DOHH2 (cell line): ENCODE data around the gene CHAC2.

ENCODE experiments used
- H3F3A ChIP-seq: fragments of 200-600 bp; sonication (generic), shearing (Covaris generic); 2 replicates; pipeline ENCODE4 v1.6.0; 2016; ENCODE audit warnings: antibody characterized with exemption, mild to moderate bottlenecking; ENCODE audit not compliant: control insufficient read depth, insufficient read depth
- H3K27ac ChIP-seq: fragments of 200-600 bp; sonication (generic); 2 replicates; pipeline ENCODE4 v1.5.1; 2014; ENCODE audit warnings: low read depth, mild to moderate bottlenecking, low read length, moderate library complexity
- H3K27me3 ChIP-seq: fragments of 200-600 bp; sonication (generic); 2 replicates; pipeline ENCODE4 v1.6.1; 2014; ENCODE audit warnings: mild to moderate bottlenecking, low read length, mixed read lengths; ENCODE audit not compliant: control insufficient read depth
- H3K36me3 ChIP-seq: fragments of 200-600 bp; sonication (generic); 2 replicates; pipeline ENCODE4 v1.6.1; 2014; ENCODE audit warnings: mild to moderate bottlenecking, low read length, moderate library complexity, mixed read lengths; ENCODE audit not compliant: control insufficient read depth
- H3K4me1 ChIP-seq: fragments of 200-600 bp; sonication (generic); 2 replicates; pipeline ENCODE4 v1.6.1; 2014; ENCODE audit warnings: mild to moderate bottlenecking, low read length, mixed read lengths; ENCODE audit not compliant: control insufficient read depth
- H3K4me2 ChIP-seq: fragments of 200-600 bp; sonication (generic); 2 replicates; pipeline ENCODE4 v1.6.0; 2014; ENCODE audit warnings: mild to moderate bottlenecking, low read length, moderate library complexity
- H3K4me3 ChIP-seq: fragments of 200-600 bp; sonication (generic); 2 replicates; pipeline ENCODE4 v1.5.1; 2014; ENCODE audit warnings: mild to moderate bottlenecking, low read length, mixed read lengths
- H3K79me2 ChIP-seq: fragments of 200-600 bp; sonication (generic); 2 replicates; pipeline ENCODE4 v1.6.1; 2014; ENCODE audit warnings: mild to moderate bottlenecking, low read length, mixed read lengths; ENCODE audit not compliant: control insufficient read depth
- H3K9me2 ChIP-seq: fragments of 200-600 bp; sonication (generic); replicated peaks from 2 replicates; pipeline ENCODE4 v1.6.1; 2014; ENCODE audit warnings: mild to moderate bottlenecking, low read length, mixed read lengths; ENCODE audit not compliant: control insufficient read depth
- H3K9me3 ChIP-seq: fragments of 200-600 bp; sonication (generic); 2 replicates; pipeline ENCODE4 v1.6.1; 2014; ENCODE audit warnings: antibody characterized with exemption, low read length, mixed read lengths; ENCODE audit not compliant: control insufficient read depth, insufficient read depth
- H4K20me1 ChIP-seq: fragments of 200-600 bp; sonication (generic); 2 replicates; pipeline ENCODE4 v1.6.0; 2014; ENCODE audit warnings: low read depth, mild to moderate bottlenecking, antibody characterized with exemption, low read length, moderate library complexity; ENCODE audit not compliant: control insufficient read depth, insufficient read depth
- CTCF ChIP-seq: fragments of 200-600 bp; sonication (generic); IDR thresholded peaks from one replicate; pipeline ENCODE4 v1.5.1; 2014; ENCODE audit warnings: antibody characterized with exemption, mild to moderate bottlenecking, low read depth, low read length; ENCODE audit not compliant: poor library complexity, severe bottlenecking
- EZH2phosphoT487 ChIP-seq: fragments of 200-600 bp; sonication (generic); IDR thresholded peaks from 2 replicates; pipeline ENCODE4 v1.6.1; 2017; ENCODE audit warnings: borderline replicate concordance, mild to moderate bottlenecking, antibody characterized with exemption, low read length, moderate library complexity, mixed read lengths

Gene CHAC2

GRCh38 chr2:53750041-53750768 is 17.4 kb upstream of the CHAC2 start:
- H3K36me3 ChIP-seq, result peaks cover 11% of the 10 kb centered on the region
- H3K27ac ChIP-seq, result no peak overlapping the region
- no peak overlapping the region for H3K4me3 ChIP-seq
- no peaks in the 10 kb centered on the region for H3K27me3 ChIP-seq
- TF ChIP-seq CTCF (no peak), EZH2phosphoT487 (no peak)
- H4K20me1 ChIP-seq, result no peaks in the 10 kb centered on the region
- no peaks in the 10 kb centered on the region for H3K9me3 ChIP-seq
- no peaks in the 10 kb centered on the region for H3K4me1 ChIP-seq
- no peak overlapping the region for H3K4me2 ChIP-seq
- no peaks in the 10 kb centered on the region for H3K79me2 ChIP-seq
- H3F3A ChIP-seq, result no peaks in the 10 kb centered on the region
- no peaks in the 10 kb centered on the region for H3K9me2 ChIP-seq

- Histone ChIP-seq H4K20me1 (no peaks in the 10 kb centered on the region), H3K27ac (no peak overlapping the region), H3K4me1 (no peaks in the 10 kb centered on the region), H3K4me3 (no peak overlapping the region), H3K79me2 (no peaks in the 10 kb centered on the region), H3K27me3 (no peaks in the 10 kb centered on the region), H3K9me2 (no peaks in the 10 kb centered on the region), H3K9me3 (no peaks in the 10 kb centered on the region), H3K4me2 (no peak overlapping the region), H3F3A (no peaks in the 10 kb centered on the region), H3K36me3 (peaks cover 11% of the 10 kb centered on the region)
- no peak for TF ChIP-seq CTCF
- TF ChIP-seq EZH2phosphoT487, result no peak
These were observed 15.9 kb upstream of the CHAC2 start for GRCh38 chr2:53751728-53752127.

- no peak for TF ChIP-seq EZH2phosphoT487
- TF ChIP-seq CTCF, result no peak
- Histone ChIP-seq H3K4me2 (no peak overlapping the region), H4K20me1 (no peaks in the 10 kb centered on the region), H3K9me2 (no peaks in the 10 kb centered on the region), H3K79me2 (no peaks in the 10 kb centered on the region), H3K27me3 (no peaks in the 10 kb centered on the region), H3K4me1 (no peaks in the 10 kb centered on the region), H3K9me3 (no peaks in the 10 kb centered on the region), H3K36me3 (peaks cover 11% of the 10 kb centered on the region), H3F3A (no peaks in the 10 kb centered on the region), H3K27ac (no peak overlapping the region), H3K4me3 (no peak overlapping the region)
These were observed 15.2 kb upstream of the CHAC2 start for GRCh38 chr2:53752385-53752784.
